Stimulated activated CD4-positive, alpha-beta T cell treated with anti-CD3 and anti-CD28 coated beads, Interleukin-1b, Interleukin-23, amount 100 ng/mL, for 4 hours (primary cell): ENCODE data around the gene RNF213.
"Not testable (repeated sequence)": the region's sequence is repeated elsewhere in the genome, so short reads cannot be mapped to it uniquely, and the experiment has no call there.

Experiments
- DNase-seq, 2 donors: peaks; one replicate each; pipeline ENCODE4 v3.0.0-alpha.2; 2020; ENCODE audit warnings: low read depth in 2 of 2

The RNF213 gene

GRCh38 chr17:80223838-80224497, 36.7 kb upstream of the RNF213 start:
- DNase-seq: no peak

DNA sequence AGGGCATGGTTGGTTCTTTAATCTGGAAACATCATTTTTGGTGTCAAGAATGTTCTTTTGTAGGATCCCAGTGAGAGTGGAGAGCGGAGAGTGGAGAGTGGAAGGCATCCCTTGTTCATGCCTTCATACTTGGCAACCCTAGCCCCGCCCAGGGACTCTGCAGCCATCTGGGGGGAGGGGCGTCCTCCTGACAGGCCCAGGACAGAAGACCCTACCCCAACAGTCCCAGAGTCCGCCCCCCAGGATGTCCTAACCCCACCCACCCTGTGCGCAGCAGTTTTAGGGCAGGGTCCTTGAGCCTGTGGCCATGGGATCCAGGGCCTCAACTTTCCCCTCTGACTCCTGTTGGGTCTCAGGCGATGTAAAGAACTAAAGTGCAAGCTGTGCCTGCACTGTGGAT, 36.0 kb upstream of the RNF213 start:
- no peak for DNase-seq

DNA sequence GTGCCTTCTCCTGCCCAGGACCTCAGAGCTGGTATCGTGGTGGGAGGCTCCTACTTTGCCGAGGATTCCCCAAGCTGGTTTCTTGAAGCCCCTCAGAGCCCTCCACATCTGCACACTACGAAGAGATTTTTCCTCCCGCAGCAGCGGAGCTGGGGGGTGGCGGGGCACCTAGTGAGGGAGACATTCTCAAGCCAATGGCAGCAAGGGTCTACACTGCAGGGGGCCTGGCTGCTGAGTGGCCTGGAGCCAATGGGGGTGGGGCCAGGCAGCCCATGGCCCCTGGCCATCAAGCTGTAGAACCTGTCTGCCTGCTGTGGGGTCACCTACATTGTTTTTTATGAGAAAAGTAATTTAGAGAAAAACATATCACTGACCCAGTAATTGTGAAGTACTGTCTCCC, 35.4 kb upstream of the RNF213 start:
- DNase-seq: no peak

DNA sequence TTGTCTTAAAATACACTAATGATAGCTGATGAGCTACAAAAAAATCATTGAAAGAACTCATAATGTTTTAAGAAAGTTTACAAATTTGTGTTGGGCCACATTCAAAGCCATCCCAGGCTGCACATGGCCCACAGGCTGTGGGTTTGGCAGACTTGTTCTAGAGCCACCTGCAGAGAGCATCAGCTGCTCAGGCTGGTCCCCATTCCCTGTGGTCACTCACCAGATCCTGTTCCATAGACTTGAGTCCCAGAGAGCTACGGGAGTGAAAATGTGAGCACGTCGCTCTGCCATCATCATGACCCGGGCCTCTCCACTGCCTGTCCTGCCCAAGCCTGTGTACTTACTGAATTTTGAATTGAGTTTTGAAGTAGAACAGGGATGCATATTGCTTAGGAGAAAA, 33.5 kb upstream of the RNF213 start:
- DNase-seq: no peak

DNA sequence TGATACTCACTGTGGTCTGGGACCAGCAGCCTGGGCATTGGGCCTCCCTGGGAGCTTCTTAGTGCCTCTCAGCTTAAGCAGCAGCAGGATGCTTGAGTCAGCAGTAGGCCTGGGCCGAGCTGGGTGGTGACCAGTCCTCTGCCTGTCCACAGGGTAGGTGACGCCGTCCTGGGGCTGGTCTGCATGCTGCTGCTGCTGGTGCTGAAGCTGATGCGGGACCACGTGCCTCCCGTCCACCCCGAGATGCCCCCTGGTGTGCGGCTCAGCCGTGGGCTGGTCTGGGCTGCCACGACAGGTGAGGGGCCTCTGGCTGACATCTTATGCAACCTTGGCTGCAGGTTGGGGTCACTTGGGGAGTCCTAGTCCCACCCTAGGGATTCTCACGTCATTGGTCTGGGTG, 33.0 kb upstream of the RNF213 start:
- DNase-seq: no peak

- no peak for DNase-seq
These were observed 32.2 kb upstream of the RNF213 start for GRCh38 chr17:80228477-80228876.

DNA sequence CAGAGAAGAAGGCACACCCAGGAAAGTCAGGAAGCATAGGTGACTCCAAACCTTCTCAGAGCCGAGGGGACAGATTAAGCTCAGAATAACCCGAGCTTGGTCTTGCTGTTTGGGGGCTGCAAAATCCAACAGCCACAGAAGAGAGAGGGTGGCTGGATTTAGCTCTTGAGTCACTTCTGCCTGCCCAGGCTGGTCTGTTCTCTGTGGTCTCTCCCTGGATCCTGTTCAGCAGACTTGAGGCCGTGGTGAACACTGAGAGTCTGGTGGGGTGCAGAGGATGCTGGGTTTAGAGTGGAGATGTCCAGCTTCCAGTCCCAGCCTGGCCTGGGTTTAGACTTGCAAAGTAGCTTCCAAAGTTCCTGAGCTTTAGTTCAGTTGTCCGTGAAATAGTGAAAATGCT, 31.6 kb upstream of the RNF213 start:
- no peak for DNase-seq

DNA sequence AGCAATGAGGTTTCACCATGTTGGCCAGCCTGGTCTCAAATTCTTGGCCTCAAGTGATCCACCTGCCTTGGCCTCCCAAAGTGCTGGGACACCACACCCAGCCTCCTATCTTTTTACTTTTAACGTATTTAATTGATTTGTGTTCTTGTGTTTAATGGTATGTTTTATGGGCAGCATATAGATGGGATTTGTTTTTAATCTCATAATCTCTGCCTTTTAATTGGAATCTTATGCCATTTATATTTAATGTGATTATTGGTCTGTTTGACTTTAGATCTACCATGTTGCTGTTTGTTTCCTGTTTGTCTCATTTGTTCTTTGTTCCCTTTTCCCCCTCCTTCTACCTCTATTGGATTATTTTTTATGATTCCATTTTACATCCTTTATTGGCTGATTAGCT, 28.2 kb upstream of the RNF213 start:
- no peak for DNase-seq

DNA sequence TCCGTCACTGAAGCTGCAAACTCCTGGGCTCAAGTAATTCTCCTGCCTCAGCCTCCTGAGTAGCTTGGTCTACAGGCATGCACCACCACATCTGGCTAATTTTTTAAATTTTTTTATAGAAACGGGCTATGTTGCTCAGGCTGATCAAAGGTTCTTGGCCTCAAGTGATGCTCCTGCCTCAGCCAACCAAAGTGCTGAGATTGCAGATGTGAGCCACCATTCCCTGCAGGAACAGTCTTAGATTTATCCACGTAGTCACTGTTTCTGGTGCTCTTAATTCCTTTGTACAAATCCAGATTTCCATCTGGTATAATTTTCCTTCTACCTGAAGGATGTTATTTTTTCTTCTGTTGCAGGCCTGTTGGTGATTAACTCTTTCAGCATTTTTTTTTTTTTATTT, 27.4 kb upstream of the RNF213 start:
- no peak for DNase-seq

GRCh38 chr17:80236911-80237310, 23.7 kb upstream of the RNF213 start:
- DNase-seq: no peak

DNA sequence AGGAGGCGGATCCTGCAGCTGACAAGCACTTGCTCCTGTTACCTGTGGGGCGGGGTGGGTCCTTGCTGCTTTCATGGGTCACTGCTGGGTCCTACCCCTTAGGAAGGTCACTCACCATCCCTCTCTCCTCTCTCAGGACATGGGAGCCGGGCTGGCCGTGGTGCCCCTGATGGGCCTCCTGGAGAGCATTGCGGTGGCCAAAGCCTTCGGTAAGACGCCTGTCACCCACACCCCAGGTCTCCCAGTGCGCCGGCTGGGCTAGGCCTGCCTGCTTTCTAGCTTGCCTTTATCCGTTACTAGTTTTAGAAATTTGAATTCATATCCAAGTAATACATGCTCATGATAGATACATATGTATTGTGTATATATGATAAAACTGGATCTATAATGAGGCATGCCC, 23.3 kb upstream of the RNF213 start:
- DNase-seq: no peak

GRCh38 chr17:80242505-80242904, 18.1 kb upstream of the RNF213 start:
- no peak for DNase-seq

DNA sequence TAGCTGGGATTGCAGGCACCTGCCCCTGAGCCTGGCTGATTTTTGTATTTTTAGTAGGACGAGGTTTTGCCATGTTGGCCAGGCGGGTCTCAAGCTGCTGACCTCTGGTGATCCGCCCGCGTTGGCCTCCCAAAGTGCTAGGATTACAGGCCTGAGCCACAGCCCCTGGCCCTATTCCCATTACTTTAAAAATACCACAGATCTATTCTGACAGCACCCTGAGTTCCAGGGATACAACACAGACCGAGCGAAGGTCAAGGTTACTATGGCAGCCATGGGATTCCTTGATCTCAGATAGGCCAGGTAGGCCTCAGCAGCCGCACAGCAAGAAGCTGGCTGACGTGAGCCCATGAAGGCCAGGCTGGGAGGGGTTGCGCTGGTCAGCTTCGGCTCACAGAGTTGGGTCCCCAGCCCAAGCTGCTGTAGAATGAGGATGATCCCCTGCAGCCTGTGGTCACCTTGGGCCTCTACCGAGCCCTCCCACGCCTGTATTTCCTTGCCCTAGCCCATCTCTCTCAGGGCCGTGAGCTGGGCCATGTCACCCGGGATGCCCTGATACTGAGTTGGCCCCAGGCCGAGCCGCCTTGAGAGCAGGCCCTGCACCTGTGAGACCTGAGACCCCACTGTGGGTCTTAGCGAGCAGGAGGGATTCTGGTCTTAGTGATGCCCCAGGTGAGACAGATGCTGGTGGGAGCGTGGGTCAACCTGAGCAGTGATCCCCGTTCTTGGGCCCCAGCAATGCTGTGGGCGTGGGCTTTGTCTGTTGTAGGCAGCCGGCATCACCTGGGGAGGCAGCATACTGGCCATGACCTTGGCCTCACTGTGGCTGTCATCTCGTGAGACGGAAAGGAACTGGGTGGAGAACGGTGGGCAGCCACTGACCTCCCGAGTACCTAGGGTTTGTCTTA, 16.9 kb upstream of the RNF213 start:
- no peak for DNase-seq

- not testable (repeated sequence) for DNase-seq
These were observed 16.2 kb upstream of the RNF213 start for GRCh38 chr17:80244448-80244847.

- no peak for DNase-seq
These were observed 15.7 kb upstream of the RNF213 start for GRCh38 chr17:80244871-80245509.

GRCh38 chr17:80245566-80246265, 14.9 kb upstream of the RNF213 start:
- no peak for DNase-seq

GRCh38 chr17:80246266-80246681, 14.4 kb upstream of the RNF213 start:
- DNase-seq: no peak

DNA sequence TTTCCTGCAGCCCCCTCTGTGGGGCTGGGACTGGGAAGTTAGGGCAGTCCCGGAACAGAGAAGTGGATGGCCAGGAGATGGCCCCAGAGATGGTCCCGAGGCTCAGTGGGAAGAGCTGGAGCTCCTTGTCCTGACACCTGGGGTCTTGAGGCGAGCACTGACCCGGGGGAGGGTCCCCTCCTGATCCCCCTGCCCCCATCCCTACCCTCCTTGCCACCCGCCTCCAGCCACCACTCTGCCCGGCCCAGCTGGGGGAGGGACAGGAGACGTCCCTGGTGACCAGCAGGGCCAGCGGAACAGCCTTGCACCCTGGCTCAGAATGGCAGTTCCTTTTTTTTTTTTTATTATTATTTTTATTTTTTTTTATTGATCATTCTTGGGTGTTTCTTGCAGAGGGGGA, 13.9 kb upstream of the RNF213 start:
- no peak for DNase-seq

DNA sequence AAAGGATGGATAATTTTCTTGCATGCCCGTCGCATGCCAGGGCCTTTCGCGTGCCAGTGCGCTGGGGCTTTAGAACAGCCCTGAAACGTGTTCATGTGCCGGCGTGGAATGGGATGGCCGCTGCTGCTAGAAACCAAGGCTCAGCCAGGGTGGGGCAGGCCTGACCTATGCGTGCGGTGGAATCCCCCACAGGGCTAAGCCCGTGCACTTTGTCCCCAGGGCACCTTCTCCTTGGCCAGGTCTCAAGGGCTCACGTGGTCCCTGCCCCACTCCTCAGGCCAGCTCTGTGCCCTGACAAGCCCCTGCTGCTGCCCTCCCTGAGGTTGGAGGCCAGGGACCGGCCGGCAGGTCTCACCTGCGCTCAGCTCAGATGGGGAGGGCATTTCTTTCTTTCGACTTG, 13.1 kb upstream of the RNF213 start:
- DNase-seq: no peak

DNA sequence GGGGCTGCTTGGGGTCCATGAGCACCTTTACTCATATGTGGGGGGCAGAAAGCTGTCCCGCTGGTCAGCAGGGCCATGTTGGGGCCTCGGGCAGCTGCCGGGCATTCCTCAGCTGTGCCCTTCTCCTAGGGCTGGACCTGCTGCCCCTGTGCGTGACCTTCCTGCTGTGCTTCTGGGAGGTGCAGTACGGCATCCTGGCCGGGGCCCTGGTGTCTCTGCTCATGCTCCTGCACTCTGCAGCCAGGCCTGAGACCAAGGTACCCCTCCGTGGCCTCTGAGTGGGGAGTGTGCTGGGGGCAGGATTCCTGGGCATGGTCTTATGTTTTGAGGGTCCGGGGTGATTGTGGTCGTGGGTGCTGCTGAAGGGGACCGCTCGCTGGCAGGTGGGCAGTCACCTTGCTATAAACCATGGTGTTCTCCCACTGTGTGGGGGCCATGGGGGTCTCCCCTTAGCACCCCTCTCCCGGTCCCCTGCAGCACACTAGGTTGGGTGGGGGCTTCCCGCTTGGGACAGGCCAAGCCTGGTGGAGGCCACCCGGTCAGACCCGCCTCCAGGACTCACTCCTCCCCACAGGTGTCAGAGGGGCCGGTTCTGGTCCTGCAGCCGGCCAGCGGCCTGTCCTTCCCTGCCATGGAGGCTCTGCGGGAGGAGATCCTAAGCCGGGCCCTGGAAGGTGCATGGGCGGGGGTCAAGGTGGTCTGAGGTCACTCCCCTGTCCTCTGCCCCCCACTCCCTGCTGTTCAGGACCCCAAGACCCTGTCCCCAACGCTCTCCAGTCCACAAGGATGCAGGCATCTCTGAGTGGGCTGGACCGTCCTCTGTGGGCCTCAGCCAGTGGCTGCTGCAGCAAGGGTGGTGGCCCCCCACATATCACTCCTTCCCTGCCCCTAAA, 12.4 kb upstream of the RNF213 start:
- DNase-seq: no peak
